HepG2 (cell line): ENCODE results near the gene HSPB6. TPM values are rescaled to one million over a fixed set of nuclear protein-coding genes. Genes with fewer than 3 reads are reported as not detected.

Experiments
- ASH2L ChIP-seq: fragments of 300-600, 200-600 bp; sonication (generic); IDR thresholded peaks from 2 replicates; pipeline ENCODE4 v1.7.0; 2017; ENCODE audit warnings: low read depth, mild to moderate bottlenecking, moderate library complexity, mixed read lengths, low read length; ENCODE audit not compliant: insufficient read length
- DMTF1 ChIP-seq: sonication (generic); formaldehyde crosslinking; IDR thresholded peaks from 2 replicates; pipeline ENCODE4 v1.4.0; 2020; ENCODE audit warnings: mild to moderate bottlenecking, missing genetic modification reagents
- HIC2 ChIP-seq: sonication (generic); formaldehyde crosslinking; IDR thresholded peaks from 2 replicates; pipeline ENCODE4 v1.9.0; 2022; ENCODE audit warnings: low read depth, missing genetic modification reagents
- HNF4A ChIP-seq: sonication (generic); formaldehyde crosslinking; IDR thresholded peaks from 2 replicates; pipeline ENCODE4 v1.4.0; 2020; ENCODE audit warnings: missing genetic modification reagents
- NCOA5 ChIP-seq: sonication (generic); formaldehyde crosslinking; IDR thresholded peaks from 2 replicates; pipeline ENCODE4 v1.4.0; 2020; ENCODE audit warnings: missing genetic modification reagents
- NR2C2 ChIP-seq: sonication (generic); formaldehyde crosslinking; IDR thresholded peaks from 2 replicates; pipeline ENCODE4 v1.4.0; 2020; ENCODE audit warnings: missing genetic modification reagents, mild to moderate bottlenecking, moderate library complexity, borderline replicate concordance
- PAF1 ChIP-seq: IDR thresholded peaks from 2 replicates; pipeline ENCODE4 v1.6.1; 2016; ENCODE audit warnings: missing genetic modification reagents, missing compliant biosample characterization
- POLR2AphosphoS5 ChIP-seq: IDR thresholded peaks from 2 replicates; pipeline ENCODE4 v1.6.1; 2012; ENCODE audit warnings: low read depth, low read length
- RXRA ChIP-seq: sonication (generic); formaldehyde crosslinking; IDR thresholded peaks from 2 replicates; pipeline ENCODE4 v1.5.1; 2020; ENCODE audit warnings: missing genetic modification reagents
- SMARCC2 ChIP-seq: fragments of 450-650 bp; IDR thresholded peaks from 2 replicates; pipeline ENCODE4 v1.6.1; 2017; ENCODE audit warnings: antibody characterized with exemption, mild to moderate bottlenecking
- TAF1 ChIP-seq: sonication (generic); formaldehyde crosslinking; IDR thresholded peaks from 2 replicates; pipeline ENCODE4 v1.4.0; 2020; ENCODE audit warnings: missing genetic modification reagents
- ZMYM3 ChIP-seq: sonication (generic); formaldehyde crosslinking; IDR thresholded peaks from 2 replicates; pipeline ENCODE4 v1.5.1; 2020; ENCODE audit warnings: mild to moderate bottlenecking, missing genetic modification reagents
- ZNF432 ChIP-seq: sonication (generic); formaldehyde crosslinking; IDR thresholded peaks from 2 replicates; pipeline ENCODE4 v1.5.0; 2020; ENCODE audit warnings: missing genetic modification reagents, mild to moderate bottlenecking, borderline replicate concordance
- ZNF546 ChIP-seq: sonication (generic); formaldehyde crosslinking; conservative IDR thresholded peaks from 2 replicates; pipeline ENCODE4 v1.8.1; 2023; ENCODE audit warnings: mild to moderate bottlenecking, missing genetic modification reagents
- polyA plus RNA-seq, 8 experiments: library from polyadenylated mRNA; depleted of rRNA in 3 of 8; stranded (reverse) in 7 of 8; unstranded in 1 of 8; fragments of >200 nt; fragmentation: Illumina TruSeq in 4 of 8; extraction: Trizol in 4 of 8; gene quantifications; 2 replicates each; pipeline versions ENCODE4 v1.2.1 to v1.2.3, GENCODE V29; 2011 to 2016; ENCODE audit warnings: low read depth in 4 of 8, missing spikeins in 1 of 8, mixed read lengths in 1 of 8; ENCODE audit not compliant: insufficient read depth in 1 of 8
- total RNA-seq, 5 experiments: library from RNA; depleted of rRNA; stranded (reverse); fragments of >200 nt; fragmentation: Illumina TruSeq; extraction: Trizol; gene quantifications; 2 replicates each; pipeline ENCODE4 v1.2.3, GENCODE V29; 2016; ENCODE audit warnings: low read depth in 1 of 5
- TF ChIP-seq, protein P1 (sequence below): sonication (generic); formaldehyde crosslinking; IDR thresholded peaks from 2 replicates; pipeline ENCODE4 v1.4.0; 2020; ENCODE audit warnings: missing genetic modification reagents
- TF ChIP-seq, protein P2 (sequence below): sonication (generic); formaldehyde crosslinking; IDR thresholded peaks from 2 replicates; pipeline ENCODE4 v1.5.1; 2020; ENCODE audit warnings: mild to moderate bottlenecking, missing genetic modification reagents

Gene HSPB6
- total and polyA plus RNA-seq, 2 of the 13 experiments (the other 11 are each of a cell fraction or from before 2014, with no cell fraction given): 0.18 TPM; not detected in 1

DNA sequence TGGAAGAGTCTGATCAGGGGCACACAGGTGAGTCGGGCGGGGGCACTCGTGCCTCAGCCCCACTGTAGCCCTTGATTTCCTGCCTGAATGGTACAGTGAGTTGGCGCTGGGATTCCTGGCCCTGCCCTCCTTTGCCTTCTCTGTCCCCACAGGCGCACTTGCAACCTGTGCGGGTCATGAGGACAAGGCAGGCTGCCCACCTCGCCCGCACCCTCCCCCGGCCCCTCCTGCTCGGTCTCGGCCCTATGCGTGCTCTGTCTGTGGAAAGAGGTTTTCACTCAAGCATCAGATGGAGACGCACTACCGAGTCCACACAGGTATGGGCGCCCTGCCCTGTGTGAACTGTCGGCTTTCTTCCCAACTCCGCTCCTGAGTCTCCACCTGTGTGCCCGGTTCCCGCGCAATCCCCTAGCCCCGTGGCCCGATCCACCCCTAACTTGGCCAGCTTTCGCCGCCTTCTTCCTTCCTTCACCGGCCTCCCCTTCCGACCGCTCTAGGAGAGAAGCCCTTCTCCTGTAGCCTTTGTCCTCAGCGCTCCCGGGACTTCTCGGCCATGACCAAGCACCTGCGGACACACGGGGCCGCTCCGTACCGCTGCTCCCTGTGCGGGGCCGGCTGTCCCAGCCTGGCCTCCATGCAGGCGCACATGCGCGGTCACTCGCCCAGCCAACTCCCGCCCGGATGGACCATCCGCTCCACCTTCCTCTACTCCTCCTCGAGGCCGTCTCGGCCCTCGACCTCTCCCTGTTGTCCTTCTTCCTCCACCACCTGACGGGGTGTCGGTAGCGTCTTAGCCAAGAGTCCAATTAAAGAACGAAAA, 40.6 kb downstream of the HSPB6 start (continued):
- TF ChIP-seq RXRA (CRISPR knock-in tag) (no peak), ASH2L (peak; percentile 12), NR2C2 (CRISPR knock-in tag) (no peak), DMTF1 (CRISPR knock-in tag) (no peak), POLR2AphosphoS5 (no peak; the same call in none of the 2 replicates), PAF1 (no peak), ZNF432 (CRISPR knock-in tag) (no peak), ZMYM3 (0 out of 2 replicates have a peak, but pooled peaks have one; percentile 37), ZNF546 (CRISPR knock-in tag) (peak; percentile 94), HNF4A (CRISPR knock-in tag) (no peak), TAF1 (CRISPR knock-in tag) (peak; percentile 47; the same call in 1 of the 2 replicates), NCOA5 (CRISPR knock-in tag) (no peak), SMARCC2 (no peak), HIC2 (CRISPR knock-in tag) (no peak)
- TF ChIP-seq, protein P1, sequence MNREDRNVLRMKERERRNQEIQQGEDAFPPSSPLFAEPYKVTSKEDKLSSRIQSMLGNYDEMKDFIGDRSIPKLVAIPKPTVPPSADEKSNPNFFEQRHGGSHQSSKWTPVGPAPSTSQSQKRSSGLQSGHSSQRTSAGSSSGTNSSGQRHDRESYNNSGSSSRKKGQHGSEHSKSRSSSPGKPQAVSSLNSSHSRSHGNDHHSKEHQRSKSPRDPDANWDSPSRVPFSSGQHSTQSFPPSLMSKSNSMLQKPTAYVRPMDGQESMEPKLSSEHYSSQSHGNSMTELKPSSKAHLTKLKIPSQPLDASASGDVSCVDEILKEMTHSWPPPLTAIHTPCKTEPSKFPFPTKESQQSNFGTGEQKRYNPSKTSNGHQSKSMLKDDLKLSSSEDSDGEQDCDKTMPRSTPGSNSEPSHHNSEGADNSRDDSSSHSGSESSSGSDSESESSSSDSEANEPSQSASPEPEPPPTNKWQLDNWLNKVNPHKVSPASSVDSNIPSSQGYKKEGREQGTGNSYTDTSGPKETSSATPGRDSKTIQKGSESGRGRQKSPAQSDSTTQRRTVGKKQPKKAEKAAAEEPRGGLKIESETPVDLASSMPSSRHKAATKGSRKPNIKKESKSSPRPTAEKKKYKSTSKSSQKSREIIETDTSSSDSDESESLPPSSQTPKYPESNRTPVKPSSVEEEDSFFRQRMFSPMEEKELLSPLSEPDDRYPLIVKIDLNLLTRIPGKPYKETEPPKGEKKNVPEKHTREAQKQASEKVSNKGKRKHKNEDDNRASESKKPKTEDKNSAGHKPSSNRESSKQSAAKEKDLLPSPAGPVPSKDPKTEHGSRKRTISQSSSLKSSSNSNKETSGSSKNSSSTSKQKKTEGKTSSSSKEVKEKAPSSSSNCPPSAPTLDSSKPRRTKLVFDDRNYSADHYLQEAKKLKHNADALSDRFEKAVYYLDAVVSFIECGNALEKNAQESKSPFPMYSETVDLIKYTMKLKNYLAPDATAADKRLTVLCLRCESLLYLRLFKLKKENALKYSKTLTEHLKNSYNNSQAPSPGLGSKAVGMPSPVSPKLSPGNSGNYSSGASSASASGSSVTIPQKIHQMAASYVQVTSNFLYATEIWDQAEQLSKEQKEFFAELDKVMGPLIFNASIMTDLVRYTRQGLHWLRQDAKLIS (CRISPR knock-in tag): no peak
- TF ChIP-seq, protein P2, sequence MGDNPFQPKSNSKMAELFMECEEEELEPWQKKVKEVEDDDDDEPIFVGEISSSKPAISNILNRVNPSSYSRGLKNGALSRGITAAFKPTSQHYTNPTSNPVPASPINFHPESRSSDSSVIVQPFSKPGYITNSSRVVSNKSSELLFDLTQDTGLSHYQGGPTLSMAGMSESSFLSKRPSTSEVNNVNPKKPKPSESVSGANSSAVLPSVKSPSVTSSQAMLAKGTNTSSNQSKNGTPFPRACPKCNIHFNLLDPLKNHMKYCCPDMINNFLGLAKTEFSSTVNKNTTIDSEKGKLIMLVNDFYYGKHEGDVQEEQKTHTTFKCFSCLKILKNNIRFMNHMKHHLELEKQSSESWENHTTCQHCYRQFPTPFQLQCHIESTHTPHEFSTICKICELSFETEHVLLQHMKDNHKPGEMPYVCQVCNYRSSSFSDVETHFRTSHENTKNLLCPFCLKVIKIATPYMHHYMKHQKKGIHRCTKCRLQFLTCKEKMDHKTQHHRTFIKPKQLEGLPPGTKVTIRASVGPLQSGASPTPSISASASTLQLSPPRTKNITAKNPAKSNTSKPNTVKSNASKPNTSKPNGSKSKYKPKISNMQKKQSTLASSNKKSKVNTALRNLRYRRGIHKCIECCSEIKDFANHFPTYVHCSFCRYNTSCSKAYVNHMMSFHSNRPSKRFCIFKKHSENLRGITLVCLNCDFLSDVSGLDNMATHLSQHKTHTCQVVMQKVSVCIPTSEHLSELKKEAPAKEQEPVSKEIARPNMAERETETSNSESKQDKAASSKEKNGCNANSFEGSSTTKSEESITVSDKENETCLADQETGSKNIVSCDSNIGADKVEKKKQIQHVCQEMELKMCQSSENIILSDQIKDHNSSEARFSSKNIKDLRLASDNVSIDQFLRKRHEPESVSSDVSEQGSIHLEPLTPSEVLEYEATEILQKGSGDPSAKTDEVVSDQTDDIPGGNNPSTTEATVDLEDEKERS (CRISPR knock-in tag): 0 out of 2 replicates have a peak, but pooled peaks have one; percentile 2
